Measurements from ENCODE around the gene MYOM3.

MYOM3 gene

DNA sequence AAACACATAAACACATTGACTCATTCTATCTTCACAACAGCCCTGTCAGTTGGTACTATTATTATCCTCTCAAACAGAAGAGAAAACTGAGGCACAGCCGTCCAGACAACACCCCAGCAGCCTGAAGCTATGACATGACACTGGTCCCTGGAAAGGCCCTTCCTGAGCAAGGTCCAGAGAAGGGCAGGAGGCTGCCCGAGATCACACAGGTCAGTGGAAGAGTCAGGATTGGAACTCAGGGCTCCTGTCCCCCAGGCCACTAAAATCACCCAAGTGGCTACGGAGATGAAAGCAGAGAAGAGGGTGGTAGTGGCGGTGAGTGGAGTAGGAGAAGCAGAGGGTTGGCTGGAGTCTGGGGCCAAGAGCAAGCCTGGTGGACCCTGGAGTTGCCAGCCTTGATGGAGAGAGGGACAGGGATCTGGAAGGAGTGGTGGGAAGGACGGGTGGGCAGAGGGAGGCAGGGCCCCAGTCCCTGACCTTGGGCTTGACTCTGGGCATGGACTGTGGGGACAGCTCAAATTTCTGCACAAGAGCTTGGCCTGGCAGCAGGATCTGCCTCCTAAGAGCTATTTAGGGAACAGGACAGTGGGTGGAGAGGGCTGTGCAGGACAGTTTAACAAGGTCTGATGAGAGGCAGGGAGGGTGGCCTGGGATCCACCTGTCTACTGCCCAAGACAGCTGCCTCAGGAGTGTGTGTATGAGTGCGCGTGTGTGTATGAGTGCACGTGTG, 15.8 kb downstream of the MYOM3 start:
- no peak for DNase-seq (ENCODE audit: low spot score)

GRCh38 chr1:24095140-24095859, 16.6 kb downstream of the MYOM3 start:
- no peak for DNase-seq (ENCODE audit: low spot score)

DNA sequence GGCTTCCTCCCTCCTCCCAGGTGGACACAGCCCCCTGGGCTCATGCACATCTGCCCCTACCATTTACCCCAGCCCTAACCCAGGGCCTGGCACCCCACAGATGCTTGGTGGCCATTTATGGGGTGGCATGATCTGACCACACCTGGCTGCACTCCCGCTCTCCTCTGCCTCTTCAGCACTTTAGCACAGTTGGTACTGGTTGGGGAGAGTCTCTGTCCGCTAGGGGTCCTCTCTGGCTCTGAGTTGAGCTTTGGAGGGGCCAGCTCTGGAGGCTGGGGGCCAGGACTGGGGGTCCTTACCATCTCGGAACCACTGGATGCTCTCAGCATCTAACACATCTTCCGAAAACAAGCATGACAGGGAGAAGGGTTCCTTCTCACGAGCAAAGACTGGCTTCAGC, 17.4 kb downstream of the MYOM3 start:
- DNase-seq (ENCODE audit: low spot score): no peak

DNA sequence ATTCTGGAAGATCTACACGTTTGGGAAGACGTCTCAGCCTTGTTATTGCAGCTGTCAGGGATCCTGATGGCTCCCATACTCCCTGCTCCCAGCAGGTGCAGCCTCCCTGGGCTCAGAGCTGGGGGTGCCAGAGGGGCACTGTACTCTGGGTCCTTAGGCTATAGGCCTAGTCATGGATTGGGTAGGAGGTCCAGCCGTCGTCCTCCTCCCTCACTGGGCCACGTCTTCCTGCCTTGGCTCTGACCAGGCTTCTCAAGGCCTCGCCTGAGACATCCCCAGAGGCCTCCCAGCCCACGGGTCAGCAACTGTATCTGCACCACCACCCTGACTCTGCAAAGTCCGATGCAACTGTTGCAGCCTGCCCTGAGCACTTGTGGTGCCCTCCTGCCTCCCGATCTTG, 18.2 kb downstream of the MYOM3 start:
- DNase-seq (ENCODE audit: low spot score): no peak

- DNase-seq (ENCODE audit: low spot score): no peak
Observed at GRCh38 chr1:24092979-24093378, 19.0 kb downstream of the MYOM3 start.

- no peak for DNase-seq (ENCODE audit: low spot score)
Observed at GRCh38 chr1:24091971-24092482, 19.9 kb downstream of the MYOM3 start.

GRCh38 chr1:24090736-24091135, 21.2 kb downstream of the MYOM3 start:
- no peak for DNase-seq (ENCODE audit: low spot score)

GRCh38 chr1:24089743-24090555, 22.0 kb downstream of the MYOM3 start:
- no peak for DNase-seq (ENCODE audit: low spot score)

DNA sequence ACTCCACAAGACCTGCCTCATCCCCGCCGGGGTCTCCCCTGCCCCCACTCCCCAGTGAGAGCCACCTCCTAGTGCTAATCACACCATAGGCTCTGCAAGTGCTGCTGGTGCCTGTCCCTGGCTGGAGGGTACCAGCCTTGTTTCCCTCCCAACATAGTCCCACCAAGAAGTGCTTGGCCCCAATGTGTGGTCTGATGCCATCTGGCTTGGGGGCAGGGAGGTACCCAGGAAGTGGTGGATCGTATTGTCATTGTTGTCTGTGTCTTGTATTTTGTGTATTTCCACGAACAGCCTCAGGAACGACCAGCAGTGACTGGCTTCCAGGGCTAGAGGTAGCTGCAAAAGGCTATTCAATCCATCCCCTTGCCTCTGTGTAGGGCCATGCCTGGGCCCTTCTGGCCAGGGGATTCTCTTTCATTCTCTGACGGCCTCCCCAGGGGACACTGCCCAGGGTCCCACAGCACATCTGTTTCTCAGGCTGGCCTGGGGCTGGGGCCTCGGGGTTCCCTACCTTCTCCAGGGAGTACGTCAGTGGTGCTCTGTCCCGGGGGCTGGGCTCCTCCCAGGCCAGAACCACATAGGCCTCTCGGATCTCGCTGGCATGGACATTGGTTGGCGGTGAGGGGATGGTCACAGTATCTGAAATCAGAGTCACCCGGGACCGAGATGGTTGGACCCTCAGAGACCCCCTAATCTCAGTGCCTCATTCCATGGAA, 22.8 kb downstream of the MYOM3 start:
- DNase-seq (ENCODE audit: low spot score): no peak

GRCh38 chr1:24086466-24086865, 25.5 kb downstream of the MYOM3 start:
- no peak for DNase-seq (ENCODE audit: low spot score)

GRCh38 chr1:24085546-24085945, 26.4 kb downstream of the MYOM3 start:
- DNase-seq (ENCODE audit: low spot score): no peak

- DNase-seq (ENCODE audit: low spot score): no peak
Observed at GRCh38 chr1:24085007-24085406, 26.9 kb downstream of the MYOM3 start.

GRCh38 chr1:24084050-24084449, 27.9 kb downstream of the MYOM3 start:
- no peak for DNase-seq (ENCODE audit: low spot score)

- DNase-seq (ENCODE audit: low spot score): no peak
Observed at GRCh38 chr1:24082372-24082771, 29.6 kb downstream of the MYOM3 start.

DNA sequence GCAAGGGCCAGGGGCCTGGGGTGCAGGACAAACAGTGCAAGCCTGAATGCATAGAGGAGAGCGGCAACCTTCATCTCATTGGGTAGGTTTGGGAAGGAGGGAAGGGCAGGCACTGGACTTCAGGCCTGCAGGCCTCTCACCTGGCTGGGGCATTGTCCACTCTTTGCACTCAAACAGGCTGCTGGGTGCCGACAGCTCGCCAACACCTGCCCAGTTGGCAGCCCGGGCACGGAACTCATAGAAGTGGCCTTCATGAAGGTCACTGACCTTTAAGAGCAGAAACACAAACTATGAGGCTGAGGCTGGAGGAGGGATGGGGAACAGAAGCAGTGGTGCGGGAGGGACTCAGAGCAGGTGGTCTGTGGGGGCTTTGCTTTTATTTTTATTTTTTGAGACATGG, 30.7 kb downstream of the MYOM3 start:
- no peak for DNase-seq (ENCODE audit: low spot score)

DNA sequence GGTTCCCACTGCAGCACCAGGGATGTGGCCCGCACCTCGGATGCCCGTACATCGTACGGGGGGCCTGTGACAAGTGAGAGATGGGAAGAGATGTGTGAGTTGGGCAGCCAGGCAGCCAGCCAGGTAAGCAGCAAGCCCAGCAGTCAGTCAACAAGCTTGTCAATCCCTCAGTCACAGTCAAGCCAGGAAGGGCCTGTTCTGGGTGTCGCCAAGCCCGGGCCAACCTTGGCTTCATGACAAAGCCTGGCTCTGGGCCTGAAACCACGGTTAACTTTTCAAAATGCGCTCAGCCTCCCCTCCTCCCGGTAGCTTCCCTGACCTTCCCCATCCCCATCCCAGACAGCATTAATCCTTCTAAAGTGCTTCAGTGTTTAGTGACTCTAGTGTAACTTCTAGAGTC, 31.8 kb downstream of the MYOM3 start:
- DNase-seq (ENCODE audit: low spot score): no peak

- no peak for DNase-seq (ENCODE audit: low spot score)
Observed at GRCh38 chr1:24077278-24077978, 34.5 kb downstream of the MYOM3 start.

DNA sequence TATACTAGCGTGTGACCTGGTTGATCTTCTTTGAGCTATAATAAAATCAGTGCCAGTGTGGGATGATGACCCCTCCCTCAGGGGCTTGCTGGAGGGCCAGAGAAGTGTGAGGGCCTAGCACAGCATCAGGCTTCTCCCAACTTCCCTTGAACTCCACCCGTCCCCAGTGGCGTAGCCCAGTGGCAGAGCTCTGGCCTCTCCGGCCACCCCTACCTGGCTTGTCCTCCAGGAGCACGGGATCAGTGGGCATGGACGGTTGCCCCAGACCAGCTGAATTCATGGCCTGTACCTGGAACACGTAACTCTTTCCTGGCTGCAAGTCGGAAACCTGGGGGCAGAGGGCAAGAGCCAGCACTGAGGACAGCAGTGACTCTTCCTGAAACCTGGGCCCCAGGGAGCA, 36.0 kb downstream of the MYOM3 start:
- no peak for DNase-seq (ENCODE audit: low spot score)

GRCh38 chr1:24075590-24075854, 36.4 kb downstream of the MYOM3 start:
- DNase-seq (ENCODE audit: low spot score): no peak

- DNase-seq (ENCODE audit: low spot score): no peak
Observed at GRCh38 chr1:24074817-24075589, 36.9 kb downstream of the MYOM3 start.

DNA sequence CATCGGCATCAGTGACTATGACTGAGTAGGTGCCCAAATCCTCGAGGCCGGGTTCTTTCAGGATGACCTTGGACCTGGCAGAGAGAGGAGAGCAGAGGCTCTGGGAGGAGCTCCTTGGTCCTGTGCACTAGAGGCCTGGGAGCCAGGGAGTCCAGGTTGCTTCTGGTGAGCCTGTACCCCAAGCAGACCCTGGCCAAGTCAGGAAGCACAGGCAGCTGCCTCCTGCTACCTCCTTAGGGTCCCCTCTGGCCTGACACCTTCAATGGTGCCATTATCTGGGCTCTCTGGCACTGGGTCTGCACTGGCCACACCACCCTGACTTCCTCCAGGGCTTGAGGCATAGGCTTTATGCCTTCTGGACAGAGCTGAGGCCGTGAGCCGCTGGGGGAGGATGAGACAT, 37.7 kb downstream of the MYOM3 start:
- DNase-seq (ENCODE audit: low spot score): no peak
